ENCODE data around the gene ZCCHC13.

- TF ChIP-seq, protein P1, sequence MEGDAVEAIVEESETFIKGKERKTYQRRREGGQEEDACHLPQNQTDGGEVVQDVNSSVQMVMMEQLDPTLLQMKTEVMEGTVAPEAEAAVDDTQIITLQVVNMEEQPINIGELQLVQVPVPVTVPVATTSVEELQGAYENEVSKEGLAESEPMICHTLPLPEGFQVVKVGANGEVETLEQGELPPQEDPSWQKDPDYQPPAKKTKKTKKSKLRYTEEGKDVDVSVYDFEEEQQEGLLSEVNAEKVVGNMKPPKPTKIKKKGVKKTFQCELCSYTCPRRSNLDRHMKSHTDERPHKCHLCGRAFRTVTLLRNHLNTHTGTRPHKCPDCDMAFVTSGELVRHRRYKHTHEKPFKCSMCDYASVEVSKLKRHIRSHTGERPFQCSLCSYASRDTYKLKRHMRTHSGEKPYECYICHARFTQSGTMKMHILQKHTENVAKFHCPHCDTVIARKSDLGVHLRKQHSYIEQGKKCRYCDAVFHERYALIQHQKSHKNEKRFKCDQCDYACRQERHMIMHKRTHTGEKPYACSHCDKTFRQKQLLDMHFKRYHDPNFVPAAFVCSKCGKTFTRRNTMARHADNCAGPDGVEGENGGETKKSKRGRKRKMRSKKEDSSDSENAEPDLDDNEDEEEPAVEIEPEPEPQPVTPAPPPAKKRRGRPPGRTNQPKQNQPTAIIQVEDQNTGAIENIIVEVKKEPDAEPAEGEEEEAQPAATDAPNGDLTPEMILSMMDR (IDR thresholded peaks at IDR 0.05): no peak
- TF ChIP-seq POLR2A (IDR thresholded peaks at IDR 0.05): no peak
These were observed 23.2 kb upstream of the ZCCHC13 start for GRCh38 chrX:74280759-74281158.

All from adrenal gland (tissue), 5 donors.